ENCODE data around the gene NPR1. TPM values are rescaled to one million over a fixed set of nuclear protein-coding genes. Genes with fewer than 3 reads are reported as not detected.

NPR1 gene
- total and polyA plus RNA-seq, 2 of the 4 experiments (the other 2 are of a cell fraction), result 0.02 TPM; not detected in 1

DNA sequence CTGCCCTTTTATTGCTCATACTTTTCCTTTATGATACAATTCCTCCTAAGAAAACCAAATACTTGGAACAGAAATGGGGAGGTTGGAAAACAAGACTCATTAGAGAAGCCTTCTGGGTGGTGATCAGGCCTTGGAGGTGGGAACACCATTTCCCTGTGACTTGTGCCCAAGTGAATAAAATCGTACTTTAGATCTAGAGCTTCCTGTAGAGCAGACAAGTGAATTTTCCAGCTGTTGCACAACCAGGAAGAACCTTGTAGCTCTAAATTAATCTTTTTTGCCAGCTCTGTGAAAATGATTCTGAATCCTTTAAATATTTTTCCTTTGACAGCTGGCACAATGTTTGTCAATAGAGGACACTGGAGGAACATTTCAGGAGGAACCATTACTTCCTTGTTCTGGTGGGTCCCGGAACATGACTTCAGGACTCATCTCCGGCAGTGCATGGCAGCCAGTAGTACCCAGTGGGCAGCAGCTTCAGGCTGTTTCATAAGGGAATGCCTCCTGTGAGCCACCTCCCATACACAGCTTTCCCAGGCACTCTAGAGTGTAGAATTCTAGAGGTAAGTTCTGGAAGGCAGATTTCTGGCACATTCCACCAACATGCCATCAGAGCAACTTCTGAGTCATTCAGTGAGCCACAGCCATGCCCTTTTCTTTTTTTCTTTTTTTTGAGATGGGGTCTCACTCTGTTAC is 25.5 kb upstream of the NPR1 start:
- no peaks in the 10 kb centered on the region for H3K79me1 ChIP-seq (ENCODE audit: low read depth in 1 of 2, low read length in 2 of 2)
- H3K56ac ChIP-seq (ENCODE audit: extremely low read depth, insufficient read depth, low read length), result no peak overlapping the region
- ATAC-seq (ENCODE audit: low read depth) (peak; percentile 58), DNase-seq (peak; percentile 64)
- dilution Hi-C loops (cut with HindIII; ENCODE audit: low sequenced_read_pairs, unreplicated experiment) (no loop called here), in situ Hi-C loops (cut with MboI; ENCODE audit: low sequenced_read_pairs) (no loop called here), intact Hi-C loops (cut with micrococcal nuclease) (loop anchor here (1.0 kb wide), 1 partner anchor 81 kb away; no protein-coding TSS in a partner anchor)
- H2BK20ac ChIP-seq (ENCODE audit: low read depth, low read length), result 0 out of 2 replicates have a peak overlapping the region, but pooled peaks have one; percentile 15
- H3K9me3 ChIP-seq (ENCODE audit: control insufficient read depth, insufficient read depth, low read length), result no peaks in the 10 kb centered on the region
- TF ChIP-seq CEBPB (IDR thresholded peaks at IDR 0.05; ENCODE audit: low read depth, low read length) (peak; percentile 51), CTCF (conservative IDR thresholded peaks at IDR 0.05; ENCODE audit: low read depth, low read length) (no peak), FOS (IDR thresholded peaks at IDR 0.05; ENCODE audit: low read depth, low read length) (0 out of 2 replicates have a peak, but pooled peaks have one; percentile 18)
- no peak overlapping the region for H2BK120ac ChIP-seq (ENCODE audit: low read depth, low read length)
- H3K36me3 ChIP-seq (ENCODE audit: control insufficient read depth, insufficient read depth, low read length), result no peaks in the 10 kb centered on the region
- H3K23ac ChIP-seq (ENCODE audit: low read depth, low read length), result peak overlapping the region; percentile 55; the same call in 1 of the 2 replicates
- peak overlapping the region; percentile 77; the same call in 1 of the 2 replicates for H4K5ac ChIP-seq (ENCODE audit: low read depth, low read length)
- H3K18ac ChIP-seq (ENCODE audit: low read depth, low read length), result peak overlapping the region; percentile 34; the same call in 1 of the 2 replicates
- H3K14ac ChIP-seq (replicated peaks; ENCODE audit: low read depth, low read length), result peak overlapping the region; percentile 25; the same call in 1 of the 2 replicates
- peaks cover 6% of the 10 kb centered on the region; the same call in 1 of the 2 replicates for H3K9me1 ChIP-seq (ENCODE audit: insufficient read depth, low read length)
- no peak overlapping the region for H3K4me3 ChIP-seq (ENCODE audit: insufficient read depth, low read depth, low read length)
- no peaks in the 10 kb centered on the region for H4K20me1 ChIP-seq (ENCODE audit: insufficient read depth, low read length)
- peak overlapping the region; percentile 11; the same call in 1 of the 2 replicates for H4K91ac ChIP-seq (ENCODE audit: insufficient read depth, low read depth, low read length)
- H2AK9ac ChIP-seq (replicated peaks; ENCODE audit: low read depth, low read length, poor library complexity), result peak overlapping the region; percentile 25
- no peak overlapping the region; the same call in 1 of the 2 replicates for H2AK5ac ChIP-seq (ENCODE audit: low read depth, low read length)
- H2AFZ ChIP-seq (replicated peaks; ENCODE audit: low read length, poor library complexity), result peak overlapping the region; percentile 84
- H3K27me3 ChIP-seq (ENCODE audit: control insufficient read depth, insufficient read depth, low read length), result no peaks in the 10 kb centered on the region
- no peak overlapping the region for H2BK5ac ChIP-seq (ENCODE audit: low read depth, low read length, poor library complexity, severe bottlenecking)
- no peak overlapping the region; the same call in 1 of the 2 replicates for H3K4me2 ChIP-seq (ENCODE audit: low read depth, low read length)
- CTCF ChIA-PET, result interaction anchor here (1.7 kb wide), 1 partner anchor 81 kb away, joined by 5 read pairs; no protein-coding TSS in a partner anchor
- no peak overlapping the region for H3K9ac ChIP-seq (ENCODE audit: low read depth, low read length)
- peak overlapping the region; percentile 75 to 83 for H4K8ac ChIP-seq (ENCODE audit: low read depth in 2 of 2, low read length in 2 of 2)
- POLR2A ChIA-PET (ENCODE audit: unreplicated experiment), result no interaction called here
- no TSS peak for BruUV-seq (replicated peaks)
- no peak overlapping the region for H3K27ac ChIP-seq (ENCODE audit: insufficient read depth, low read length)
- 83% methylated on average over 1 of the region's 3 CpGs; no CpG with 5 or more reads in 1 of the 2 experiments for WGBS, 2 experiments (ENCODE audit: extremely low coverage in 2 of 2, insufficient read length in 1 of 2)
- H3K4me1 ChIP-seq (ENCODE audit: control insufficient read depth, insufficient read depth, low read length), result peaks cover 7% of the 10 kb centered on the region
- H3K4ac ChIP-seq (ENCODE audit: low read depth, low read length), result peak overlapping the region; percentile 52
- H2BK15ac ChIP-seq (ENCODE audit: low read depth, low read length), result peak overlapping the region; percentile 42; the same call in 1 of the 3 replicates
